ENCODE data around the gene NRP1. TPM values are rescaled to one million over a fixed set of nuclear protein-coding genes. Genes with fewer than 3 reads are reported as not detected.

NRP1 gene
- total and polyA plus RNA-seq, 2 of the 8 experiments (the other 6 are each of a cell fraction or from before 2014, with no cell fraction given), result 1.2 to 2.1 TPM

GRCh38 chr10:33289776-33290175 is 44.7 kb downstream of the NRP1 start:
- H3K4me2 ChIP-seq (ENCODE audit: insufficient read depth in 1 of 2, low read depth in 2 of 2, low read length in 2 of 2), result no peak overlapping the region
- ChIA-PET CTCF (ENCODE audit: partially characterized antibody) (interaction anchor here (0.6 to 0.7 kb wide), 4 partner anchors 178 to 1328 kb away, joined by 3 to 4 read pairs (median 3); no protein-coding TSS in a partner anchor), POLR2A (ENCODE audit: partially characterized antibody) (no interaction called here)
- H2BK12ac ChIP-seq (ENCODE audit: low read depth, low read length), result no peak overlapping the region
- H3K9me3 ChIP-seq (ENCODE audit: insufficient read depth in 2 of 2, low read depth in 1 of 2, low read length in 1 of 2), result no peaks in the 10 kb centered on the region
- no peak overlapping the region for H3K4ac ChIP-seq (replicated peaks; ENCODE audit: insufficient read length, low read depth, low read length)
- H3K27ac ChIP-seq (ENCODE audit: low read depth, low read length), result no peak overlapping the region
- H3K27me3 ChIP-seq (replicated peaks in 1 of 4; ENCODE audit: control insufficient read depth in 3 of 4, extremely low read depth in 1 of 4, insufficient read depth in 3 of 4, low read length in 3 of 4), result no peaks in the 10 kb centered on the region
- H2AK5ac ChIP-seq (ENCODE audit: low read depth, low read length), result no peak overlapping the region
- H4K91ac ChIP-seq (replicated peaks; ENCODE audit: insufficient read length, low read length), result no peak overlapping the region
- no peak overlapping the region for H3K18ac ChIP-seq (ENCODE audit: extremely low read depth, low read length)
- H2BK5ac ChIP-seq (ENCODE audit: low read depth, low read length), result no peak overlapping the region
- H3K23me2 ChIP-seq (ENCODE audit: low read depth, low read length), result no peaks in the 10 kb centered on the region
- no peak overlapping the region for H3K56ac ChIP-seq (replicated peaks; ENCODE audit: insufficient read length, low read depth, low read length)
- WGBS, 2 experiments (ENCODE audit: extremely low coverage in 1 of 2, insufficient coverage in 1 of 2, insufficient read length in 1 of 2, insufficient replicate concordance in 2 of 2, low coverage in 1 of 2, low lambda C conversion rate in 2 of 2, missing lambda C conversion rate in 1 of 2), result 88% methylated on average over 8 of the region's 8 CpGs; no CpG with 5 or more reads in 1 of the 2 experiments
- no peak overlapping the region for H4K8ac ChIP-seq (ENCODE audit: extremely low read depth, insufficient read depth, low read length)
- H3K23ac ChIP-seq (ENCODE audit: insufficient read length), result no peak overlapping the region
- H2BK15ac ChIP-seq (ENCODE audit: low read length), result no peak overlapping the region
- no peak overlapping the region for H3K4me3 ChIP-seq (ENCODE audit: extremely low read depth in 1 of 4, insufficient read depth in 2 of 4, low read depth in 3 of 4, low read length in 4 of 4)
- no peak overlapping the region for H2AFZ ChIP-seq (ENCODE audit: low read length)
- no peaks in the 10 kb centered on the region for H4K20me1 ChIP-seq (replicated peaks in 1 of 2; ENCODE audit: control insufficient read depth in 1 of 2, insufficient read depth in 2 of 2, low read length in 2 of 2)
- FAIRE-seq, result no peak
- no peaks in the 10 kb centered on the region; a peak in 1 of 4 replicates for H3K79me2 ChIP-seq (ENCODE audit: control insufficient read depth in 1 of 2, insufficient read depth in 2 of 2, low read length in 2 of 2)
- H3K79me1 ChIP-seq (ENCODE audit: low read depth, low read length), result no peaks in the 10 kb centered on the region
- no peak overlapping the region for H2BK20ac ChIP-seq (ENCODE audit: low read length)
- H3K36me3 ChIP-seq (ENCODE audit: control insufficient read depth in 2 of 4, insufficient read depth in 4 of 4, low read length in 3 of 4), result no peaks in the 10 kb centered on the region; a peak in 1 of 8 replicates
- no peak overlapping the region for H2BK120ac ChIP-seq (replicated peaks; ENCODE audit: low read depth, low read length)
- DNase-seq (ENCODE audit: low read depth in 1 of 2, low spot score in 2 of 2), result no peak
- H3K4me1 ChIP-seq (replicated peaks in 1 of 4; ENCODE audit: control insufficient read depth in 3 of 4, insufficient read depth in 4 of 4, low read length in 3 of 4), result no peaks in the 10 kb centered on the region; a peak in 1 of 7 replicates
- no peak overlapping the region for H4K5ac ChIP-seq (ENCODE audit: insufficient read length, low read depth, low read length)
- H3K9ac ChIP-seq (replicated peaks in 1 of 4; ENCODE audit: extremely low read depth in 1 of 4, low read depth in 3 of 4, low read length in 3 of 4), result no peak overlapping the region; a peak in 1 of 7 replicates
- H3K14ac ChIP-seq (ENCODE audit: insufficient read length), result no peak overlapping the region
- TF ChIP-seq USF2 (IDR thresholded peaks at IDR 0.05; ENCODE audit: low read length) (no peak), CEBPB (IDR thresholded peaks at IDR 0.05; ENCODE audit: low read depth, low read length) (no peak), POLR2A (IDR thresholded peaks at IDR 0.05; ENCODE audit: control extremely low read depth in 1 of 2, low read depth in 2 of 2, low read length in 2 of 2) (no peak), RFX5 (IDR thresholded peaks at IDR 0.05; ENCODE audit: borderline replicate concordance, low read depth, low read length) (no peak), NANOG (IDR thresholded peaks at IDR 0.05; ENCODE audit: insufficient read depth, low read depth, low read length, poor library complexity, severe bottlenecking) (no peak), CREB1 (IDR thresholded peaks at IDR 0.05) (no peak), BCL11A (IDR thresholded peaks at IDR 0.05; ENCODE audit: low read depth in 2 of 2, low read length in 2 of 2) (no peak), EGR1 (IDR thresholded peaks at IDR 0.05; ENCODE audit: borderline replicate concordance, low read depth, low read length) (no peak), SUZ12 (IDR thresholded peaks at IDR 0.05; ENCODE audit: low read length) (no peak), RAD21 (IDR thresholded peaks at IDR 0.05 in 1 of 2, conservative IDR thresholded peaks at IDR 0.05 in 1 of 2; ENCODE audit: low read depth in 2 of 2, low read length in 2 of 2) (no peak), SIRT6 (IDR thresholded peaks at IDR 0.05; ENCODE audit: low read length) (no peak), ATF3 (IDR thresholded peaks at IDR 0.05; ENCODE audit: insufficient read depth, low read depth, low read length) (no peak), CBX8 (IDR thresholded peaks at IDR 0.05; ENCODE audit: borderline replicate concordance, low read depth, low read length) (no peak)
